Measurements from ENCODE around the gene TMEM74B.

Gene TMEM74B

GRCh38 chr20:1204576-1204975 lies 19.8 kb upstream of the TMEM74B start:
- DNase-seq = no peak

DNA sequence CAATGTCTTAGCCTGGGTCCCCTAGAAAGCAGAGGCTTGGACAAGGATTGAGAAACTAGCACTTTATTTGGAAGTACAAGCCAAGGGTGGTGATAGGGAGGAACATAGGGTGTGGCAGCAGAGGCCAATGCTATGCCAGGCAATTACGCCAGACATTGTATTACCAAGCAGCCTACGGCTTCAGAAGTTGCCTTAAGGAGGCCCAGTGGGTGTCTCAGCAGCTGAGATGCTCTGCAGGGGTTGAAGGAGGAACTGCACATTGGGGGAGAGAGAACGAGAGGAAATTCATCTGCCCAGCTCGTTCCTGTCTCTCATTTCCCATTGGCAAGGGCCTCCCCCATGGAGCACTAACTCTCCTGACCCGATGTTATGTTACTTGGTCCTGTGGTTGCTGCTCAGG lies 19.3 kb upstream of the TMEM74B start:
- DNase-seq = no peak

DNA sequence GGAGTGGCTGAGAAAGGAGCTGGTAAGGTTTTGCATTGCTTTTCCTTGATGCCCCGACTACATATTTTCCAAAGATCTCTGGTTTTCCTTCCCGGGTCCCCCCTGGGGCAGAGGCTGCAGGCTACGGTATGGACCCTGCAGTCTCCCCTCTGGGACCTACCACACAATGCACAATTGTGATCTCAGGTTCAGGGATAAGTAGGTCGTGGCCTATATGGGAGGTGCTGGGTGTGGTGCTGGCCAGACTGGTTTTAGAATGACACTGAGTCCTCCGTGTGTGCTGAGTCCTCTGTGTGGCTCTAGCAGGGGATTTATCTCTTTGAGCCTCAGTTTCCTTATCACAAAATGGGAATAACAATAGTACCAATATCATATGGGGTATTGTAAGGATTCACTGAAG lies 18.8 kb upstream of the TMEM74B start:
- DNase-seq = no peak

DNA sequence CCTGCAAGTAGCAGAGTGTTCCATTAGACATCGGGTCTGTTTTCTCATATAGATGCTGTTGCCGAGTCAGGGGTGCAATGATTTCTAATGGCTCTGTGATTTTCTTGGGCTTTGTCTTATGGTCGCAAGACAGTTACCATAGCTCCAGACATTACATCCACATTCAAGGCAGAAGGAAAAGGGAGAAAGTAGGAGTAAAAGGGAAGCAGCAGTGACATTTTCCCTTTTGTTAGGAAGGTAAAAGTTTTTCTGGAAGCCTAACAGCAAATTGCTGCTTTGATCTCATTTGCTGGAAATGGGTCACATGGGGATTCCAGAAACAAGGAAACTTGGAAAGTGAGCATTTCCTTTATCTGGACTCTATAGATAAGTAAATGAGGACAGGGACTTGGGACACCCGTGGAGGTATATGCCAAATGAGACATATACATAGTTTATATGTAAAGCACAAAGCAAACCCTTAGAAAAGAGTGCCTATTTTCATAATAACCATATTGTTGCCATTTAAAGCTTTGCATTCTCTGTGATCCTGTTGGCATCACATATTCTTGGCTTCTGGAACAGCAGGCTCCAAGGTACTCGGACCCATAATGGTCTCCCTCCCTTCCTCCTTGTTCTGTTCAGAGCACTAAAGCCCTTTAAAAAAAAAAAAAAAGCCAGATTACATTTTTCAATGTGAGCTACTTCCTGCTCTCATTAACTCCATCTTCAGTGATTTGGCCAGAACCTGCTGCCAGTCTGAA lies 18.2 kb upstream of the TMEM74B start, which contains the start of gene C20orf202:
Gene C20orf202 (plus strand): TSS at position 693 of the 743 bp plus-strand sequence. CDS start 132 bp downstream, outside the sequence.
- no peak for DNase-seq

GRCh38 chr20:1199964-1200363 lies 15.2 kb upstream of the TMEM74B start:
- DNase-seq = no peak

DNA sequence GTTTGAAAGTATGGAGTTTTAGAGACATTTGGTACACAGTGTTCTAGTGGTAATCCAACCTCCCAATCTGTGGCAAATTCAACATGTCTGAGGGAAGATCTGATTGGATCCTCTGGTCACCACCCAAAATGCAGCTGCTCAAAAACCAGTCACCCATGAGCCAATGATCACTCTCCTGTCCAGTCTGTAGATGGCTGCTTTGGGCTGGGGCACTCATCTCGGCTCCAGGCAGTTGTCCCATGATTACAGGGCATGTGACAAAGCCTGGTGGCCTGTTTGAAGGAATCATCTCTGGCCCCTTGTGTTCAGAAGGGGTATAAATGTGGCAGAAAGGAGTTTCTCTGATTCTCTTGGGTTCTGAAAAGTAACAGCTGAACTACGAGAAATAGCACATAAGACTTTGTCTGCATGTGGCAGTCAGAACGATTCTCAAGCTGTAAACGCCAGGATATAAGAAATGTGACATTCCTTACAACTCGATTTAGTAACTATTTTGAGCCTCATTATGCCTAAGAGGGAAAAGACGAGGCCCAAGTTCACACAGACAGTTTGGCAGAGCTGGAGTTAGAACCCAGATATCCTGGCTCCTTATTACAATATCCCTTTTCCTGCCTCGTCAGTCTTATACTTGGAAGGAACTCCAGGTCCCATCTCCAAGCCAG lies 14.6 kb upstream of the TMEM74B start:
- no peak for DNase-seq

GRCh38 chr20:1198751-1199150 lies 14.0 kb upstream of the TMEM74B start:
- no peak for DNase-seq

GRCh38 chr20:1197801-1198200 lies 13.0 kb upstream of the TMEM74B start:
- DNase-seq = no peak

GRCh38 chr20:1196634-1197033 lies 11.9 kb upstream of the TMEM74B start:
- no peak for DNase-seq

DNA sequence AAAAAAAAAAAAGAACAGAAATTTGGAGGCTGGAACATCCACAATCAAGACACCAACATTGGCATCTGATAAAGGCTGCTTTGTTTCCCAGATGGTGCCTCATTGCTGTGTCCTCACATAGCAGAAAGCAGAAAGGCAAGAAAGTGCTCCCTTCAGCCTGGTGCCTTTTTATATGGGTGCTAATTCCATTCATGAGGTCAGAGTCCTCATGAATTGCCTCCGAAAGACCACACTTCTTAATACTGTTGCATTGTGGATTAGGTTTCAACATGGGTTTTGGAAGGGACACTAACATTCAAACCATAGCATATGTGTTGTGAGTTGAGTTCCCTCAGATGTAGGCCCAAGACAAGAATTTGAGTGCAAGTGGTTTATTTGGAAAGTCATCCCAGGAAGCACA lies 10.4 kb upstream of the TMEM74B start:
- no peak for DNase-seq

DNA sequence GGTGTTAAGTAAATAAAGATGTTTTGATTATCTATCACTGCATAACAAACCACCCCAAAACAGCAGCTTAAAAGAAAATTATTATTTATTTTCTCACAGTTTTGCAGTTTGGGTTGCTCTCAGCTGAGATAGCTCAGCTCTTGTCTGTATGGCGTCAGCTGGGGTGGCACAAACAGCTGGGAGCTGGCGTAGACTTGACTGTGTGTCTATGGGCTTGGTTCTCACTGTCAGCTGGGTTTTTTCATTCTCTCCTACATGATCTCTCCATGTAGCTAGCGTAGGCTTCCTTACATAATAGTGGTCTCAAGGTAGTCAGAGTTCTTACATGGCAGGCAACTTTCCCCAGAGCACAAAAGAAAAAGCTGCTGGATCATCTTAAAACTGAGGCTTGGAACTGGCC lies 6.5 kb upstream of the TMEM74B start:
- no peak for DNase-seq

DNA sequence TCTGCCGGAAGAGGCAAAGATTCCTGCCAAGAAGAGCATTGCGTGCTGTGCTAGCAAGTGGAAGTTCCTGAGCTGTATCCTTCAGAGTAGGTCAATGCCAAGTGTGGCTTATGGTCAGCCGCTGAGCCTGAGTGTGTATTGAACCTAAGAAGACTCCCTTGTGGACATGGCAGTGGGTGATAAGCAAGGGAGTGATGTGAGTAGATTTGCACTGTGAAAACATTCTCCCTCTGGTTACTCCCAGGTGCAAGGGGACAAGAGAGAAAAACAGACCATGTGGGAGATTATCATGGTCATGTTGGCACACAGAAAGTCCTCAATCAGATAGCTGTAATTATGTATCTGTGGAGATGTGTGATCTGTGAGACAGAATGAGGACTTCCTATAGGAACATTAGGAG lies 6.1 kb upstream of the TMEM74B start:
- no peak for DNase-seq

DNA sequence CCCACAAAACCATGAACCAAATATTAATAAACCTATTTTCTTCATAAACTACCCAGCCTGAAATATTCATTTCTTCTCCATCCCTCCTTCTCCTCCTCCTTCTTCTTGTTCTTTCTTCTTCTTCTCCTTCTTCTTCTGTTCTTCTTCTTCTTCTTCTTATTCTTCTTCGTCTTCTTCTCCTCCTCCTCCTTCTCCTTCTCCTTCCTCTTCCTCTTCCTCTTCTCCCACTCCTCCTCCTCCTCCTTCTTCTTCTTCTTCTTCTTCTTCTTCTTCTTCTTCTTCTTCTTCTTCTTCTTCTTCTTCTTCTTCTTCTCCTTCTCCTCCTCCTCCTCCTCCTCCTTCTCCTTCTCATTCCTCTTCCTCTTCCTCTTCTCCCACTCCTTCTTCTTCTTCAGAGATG lies 5.0 kb upstream of the TMEM74B start:
- DNase-seq = no peak

- DNase-seq = no peak
Observed at GRCh38 chr20:1188347-1188746, 3.6 kb upstream of the TMEM74B start.

DNA sequence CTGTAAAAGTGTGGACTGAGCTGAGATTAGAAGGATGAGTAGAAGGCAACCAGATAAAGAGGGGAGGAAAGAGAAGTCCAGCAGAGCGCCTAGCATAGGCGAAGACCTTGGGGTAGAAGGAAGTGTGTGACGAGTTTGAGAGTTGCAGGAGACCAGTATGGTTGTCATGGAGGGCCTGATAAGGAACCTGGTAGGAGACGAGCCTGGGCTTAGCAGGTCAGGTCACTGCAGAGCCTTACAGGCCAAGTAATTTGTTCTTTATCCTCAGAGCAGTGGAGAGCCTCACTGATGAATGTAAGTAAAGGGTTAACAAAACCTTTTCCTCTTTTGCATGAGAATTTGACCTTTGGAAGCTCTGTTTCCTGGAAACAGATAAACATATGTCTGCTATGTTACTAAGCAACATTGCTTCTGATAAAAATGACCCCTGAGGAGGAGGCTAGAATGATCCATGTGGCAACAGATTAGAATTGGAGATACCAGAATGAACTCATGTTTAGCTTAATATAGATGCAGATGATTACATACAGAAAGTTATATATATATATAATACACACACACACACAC lies 2.9 kb upstream of the TMEM74B start:
- no peak for DNase-seq

- DNase-seq = no peak
Observed at GRCh38 chr20:1186367-1186991, 1.7 kb upstream of the TMEM74B start.

DNA sequence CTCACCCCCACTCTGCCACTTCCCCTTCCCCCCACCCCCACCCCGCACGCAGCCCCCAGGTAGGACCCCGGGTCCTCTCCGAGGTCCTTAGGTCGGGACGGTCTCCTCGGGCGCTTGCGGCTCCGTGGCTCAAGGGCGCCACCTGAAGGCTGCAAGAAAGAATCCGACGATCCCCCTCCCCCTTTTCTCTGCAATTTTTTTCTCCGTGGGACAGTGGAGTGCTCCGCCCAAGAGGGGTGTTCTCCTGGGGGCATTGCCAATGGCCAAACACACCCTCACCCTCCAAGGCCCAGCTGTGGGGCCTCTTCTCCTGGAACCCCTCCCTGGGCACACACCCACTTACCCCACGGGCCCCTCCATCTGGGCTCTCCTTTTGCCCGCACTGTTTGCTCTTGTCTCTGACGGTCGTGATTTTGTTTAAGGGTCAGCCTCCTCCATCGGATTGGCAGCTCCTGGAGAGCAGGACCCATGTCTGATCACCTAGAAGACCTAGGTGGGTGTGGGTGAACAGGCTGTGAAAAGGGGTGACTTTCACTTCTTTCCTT lies 1.1 kb upstream of the TMEM74B start:
- peak in 1 of 2 experiments; percentile 6 for DNase-seq

GRCh38 chr20:1185316-1185741 lies 548 bp upstream of the TMEM74B start:
- no peak for DNase-seq

DNA sequence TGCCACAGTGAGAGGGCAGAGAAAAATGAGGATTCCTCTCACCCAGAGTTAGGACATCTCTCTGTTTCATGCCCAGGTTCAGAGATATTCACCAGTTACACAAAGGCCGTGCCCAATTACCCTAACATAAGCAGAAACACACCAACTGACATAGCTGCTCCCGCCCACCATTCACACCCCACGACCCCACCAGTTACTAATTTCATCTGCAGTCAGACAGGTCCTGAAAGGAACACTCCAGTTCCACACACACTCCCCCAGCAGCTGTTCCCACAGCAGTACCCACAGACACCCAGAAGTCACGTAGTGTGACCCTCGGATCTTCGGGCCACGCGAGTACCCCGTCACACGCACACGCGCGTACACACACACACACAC lies 532 bp downstream of the TMEM74B start:
- DNase-seq = no peak

DNA sequence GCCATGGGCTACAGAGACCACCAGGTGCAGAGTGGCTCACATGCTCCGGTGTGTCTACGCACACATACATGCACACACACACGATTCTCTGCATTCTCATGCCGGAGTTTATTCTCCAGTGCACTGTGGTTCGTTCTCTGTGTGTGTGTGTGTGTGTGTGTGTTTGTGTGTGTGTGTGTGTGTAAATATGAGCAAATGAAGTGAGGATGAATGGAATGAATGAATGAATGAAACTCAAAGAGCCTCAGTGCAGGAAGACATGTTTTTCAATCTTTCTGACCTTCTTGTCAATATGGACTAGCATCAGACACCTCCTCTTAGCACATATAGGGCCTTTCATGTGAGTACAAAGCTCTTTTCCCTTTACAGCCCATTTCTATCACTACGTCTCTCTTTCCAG lies 1.6 kb downstream of the TMEM74B start:
- no peak for DNase-seq

- no peak for DNase-seq
Observed at GRCh38 chr20:1182106-1182505, 2.7 kb downstream of the TMEM74B start.

DNA sequence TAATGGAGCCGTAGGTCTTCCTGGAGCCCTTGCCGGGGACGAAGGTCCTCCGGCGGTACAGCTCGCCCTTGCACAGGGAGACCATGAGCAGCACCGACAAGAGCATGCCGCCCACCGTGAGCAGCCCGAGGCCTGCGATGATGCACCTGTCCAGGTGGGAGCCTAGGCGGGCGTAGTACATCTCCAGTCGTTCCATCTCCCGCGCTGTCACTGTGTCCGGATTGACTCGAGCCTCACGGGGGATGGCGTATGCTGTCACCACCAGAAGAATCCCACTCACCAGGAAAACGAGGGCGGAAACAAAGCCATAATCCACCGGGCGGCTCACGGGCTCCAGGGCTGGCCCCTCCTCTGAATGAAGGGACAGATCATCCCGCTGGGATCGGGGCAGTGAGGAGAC lies 3.8 kb downstream of the TMEM74B start:
- DNase-seq = no peak

GRCh38 chr20:1178623-1179022 lies 6.2 kb downstream of the TMEM74B start:
- DNase-seq = no peak

GRCh38 chr20:1178103-1178502 lies 6.7 kb downstream of the TMEM74B start:
- DNase-seq = no peak

All from AML-193 (cell line).